ENCODE results near the gene NAGLU.

- TF ChIP-seq CTCF (IDR thresholded peaks at IDR 0.05; ENCODE audit: poor library complexity) (no peak), EZH2 (IDR thresholded peaks at IDR 0.05; ENCODE audit: borderline replicate concordance) (no peak)
These were observed 19.1 kb downstream of the NAGLU start for GRCh38 chr17:42555122-42555622.
